GM21423 (cell line): ENCODE results near the gene AGRN.
A peak's percentile ranks its signal among the peaks of the same experiment; 100 is the strongest.
"Not testable (repeated sequence)": the region's sequence is repeated elsewhere in the genome, so short reads cannot be mapped to it uniquely, and the experiment has no call there.

Experiments used
- ATAC-seq: cut with Tn5 transposase; IDR thresholded peaks from one replicate; pipeline ENCODE4 v1.9.1; 2021; ENCODE audit warnings: mild to moderate bottlenecking, moderate library complexity; ENCODE audit not compliant: unreplicated experiment

Gene AGRN

GRCh38 chr1:1020000-1020404 is at the start of gene AGRN:
Gene AGRN, plus strand, starts transcription at chr1:1020120. Its CDS starts 53 bp downstream, at chr1:1020173.
- ATAC-seq = peak; percentile 26

DNA sequence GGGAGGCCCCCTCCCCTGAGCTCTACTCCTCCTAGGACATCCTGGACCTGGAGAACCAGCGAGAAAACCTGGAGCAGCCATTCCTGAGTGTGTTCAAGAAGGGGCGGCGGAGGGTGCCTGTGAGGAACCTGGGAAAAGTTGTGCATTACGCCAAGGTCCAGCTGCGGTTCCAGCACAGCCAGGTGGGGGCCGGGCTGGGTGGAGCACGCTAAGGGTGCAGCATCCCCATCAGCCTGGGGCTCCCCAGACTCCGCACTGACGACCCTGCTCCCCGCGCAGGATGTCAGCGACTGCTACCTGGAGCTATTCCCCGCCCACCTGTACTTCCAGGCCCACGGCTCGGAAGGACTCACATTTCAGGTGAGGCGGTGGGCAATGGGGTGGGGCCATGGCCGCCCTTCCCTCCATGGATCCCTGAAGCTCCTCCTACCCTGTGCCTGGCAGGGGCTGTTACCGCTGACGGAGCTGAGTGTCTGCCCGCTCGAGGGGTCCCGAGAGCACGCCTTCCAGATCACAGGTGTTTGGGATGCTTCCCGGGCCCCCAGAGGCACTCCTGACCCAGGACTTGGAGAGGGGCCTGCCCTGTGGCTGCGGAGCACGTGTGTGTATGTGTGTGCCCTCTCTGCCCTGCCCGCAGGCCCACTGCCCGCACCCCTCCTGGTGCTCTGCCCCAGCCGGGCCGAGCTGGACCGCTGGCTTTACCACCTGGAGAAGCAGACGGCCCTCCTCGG is 49.5 kb upstream of the AGRN start:
- ATAC-seq = no peak

- no peak for ATAC-seq
These were observed 48.8 kb upstream of the AGRN start for GRCh38 chr1:970973-971730.

DNA sequence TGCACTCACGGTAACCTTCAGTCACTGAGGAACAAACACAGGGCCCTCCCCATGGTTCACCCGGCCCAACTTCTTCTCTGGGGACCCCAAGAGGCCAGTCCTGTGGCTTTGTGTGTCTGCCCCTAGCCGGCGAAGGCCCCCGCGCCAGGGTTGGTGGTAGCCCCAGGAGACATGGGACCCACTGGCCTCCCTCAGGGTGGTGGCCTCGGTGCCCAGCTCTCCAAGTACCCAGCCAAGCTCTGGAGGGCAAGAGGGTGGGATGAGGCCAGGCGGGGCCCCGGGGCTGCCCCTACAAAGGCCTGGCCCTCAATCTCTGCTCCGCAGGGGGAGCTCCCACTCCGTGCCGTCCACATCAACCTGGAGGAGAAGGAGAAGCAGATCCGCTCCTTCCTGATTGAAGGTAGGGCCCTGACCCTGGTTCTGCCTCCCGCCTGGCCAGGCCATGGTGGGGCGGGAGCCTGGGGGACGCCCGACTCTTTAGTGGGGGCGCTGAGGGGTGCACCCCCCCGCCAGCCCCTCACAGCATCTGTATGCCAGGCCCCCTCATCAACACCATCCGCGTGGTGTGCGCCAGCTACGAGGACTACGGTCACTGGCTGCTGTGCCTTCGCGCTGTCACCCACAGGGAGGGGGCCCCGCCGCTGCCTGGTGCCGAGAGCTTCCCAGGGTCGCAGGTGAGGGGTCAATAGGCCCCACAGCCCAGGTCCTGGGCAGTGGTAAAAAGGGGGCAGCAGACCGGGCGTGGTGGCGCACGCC is 48.0 kb upstream of the AGRN start:
- ATAC-seq = no peak

DNA sequence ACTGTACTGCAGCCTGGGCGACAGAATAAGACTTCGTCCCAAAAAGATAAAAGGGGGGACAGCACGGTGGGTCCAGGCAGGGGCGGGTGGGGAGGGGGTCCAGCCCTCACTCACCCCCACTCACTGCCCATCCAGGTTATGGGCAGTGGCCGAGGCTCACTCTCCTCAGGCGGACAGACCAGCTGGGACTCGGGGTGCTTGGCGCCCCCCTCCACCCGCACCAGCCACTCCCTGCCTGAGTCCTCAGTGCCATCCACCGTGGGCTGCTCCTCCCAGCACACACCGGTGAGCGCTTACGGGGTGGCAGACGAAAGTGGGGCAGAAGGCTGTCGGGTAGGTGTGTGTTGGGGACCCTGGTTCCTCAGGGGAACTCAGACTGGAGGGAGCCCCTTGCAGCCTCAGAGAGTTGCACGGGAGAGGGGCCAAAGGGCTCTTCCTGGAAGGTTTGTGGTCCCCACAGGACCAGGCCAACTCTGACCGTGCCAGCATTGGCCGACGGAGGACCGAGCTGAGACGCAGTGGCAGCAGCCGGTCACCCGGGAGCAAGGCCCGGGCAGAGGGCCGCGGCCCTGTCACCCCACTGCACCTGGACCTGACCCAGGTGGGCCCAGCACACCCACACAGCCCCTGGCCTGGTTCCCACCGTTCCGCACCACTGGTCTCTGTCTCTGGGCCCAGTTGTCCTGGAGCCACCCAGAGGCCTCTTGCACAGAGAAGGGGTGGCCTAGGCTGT is 47.0 kb upstream of the AGRN start:
- no peak for ATAC-seq

DNA sequence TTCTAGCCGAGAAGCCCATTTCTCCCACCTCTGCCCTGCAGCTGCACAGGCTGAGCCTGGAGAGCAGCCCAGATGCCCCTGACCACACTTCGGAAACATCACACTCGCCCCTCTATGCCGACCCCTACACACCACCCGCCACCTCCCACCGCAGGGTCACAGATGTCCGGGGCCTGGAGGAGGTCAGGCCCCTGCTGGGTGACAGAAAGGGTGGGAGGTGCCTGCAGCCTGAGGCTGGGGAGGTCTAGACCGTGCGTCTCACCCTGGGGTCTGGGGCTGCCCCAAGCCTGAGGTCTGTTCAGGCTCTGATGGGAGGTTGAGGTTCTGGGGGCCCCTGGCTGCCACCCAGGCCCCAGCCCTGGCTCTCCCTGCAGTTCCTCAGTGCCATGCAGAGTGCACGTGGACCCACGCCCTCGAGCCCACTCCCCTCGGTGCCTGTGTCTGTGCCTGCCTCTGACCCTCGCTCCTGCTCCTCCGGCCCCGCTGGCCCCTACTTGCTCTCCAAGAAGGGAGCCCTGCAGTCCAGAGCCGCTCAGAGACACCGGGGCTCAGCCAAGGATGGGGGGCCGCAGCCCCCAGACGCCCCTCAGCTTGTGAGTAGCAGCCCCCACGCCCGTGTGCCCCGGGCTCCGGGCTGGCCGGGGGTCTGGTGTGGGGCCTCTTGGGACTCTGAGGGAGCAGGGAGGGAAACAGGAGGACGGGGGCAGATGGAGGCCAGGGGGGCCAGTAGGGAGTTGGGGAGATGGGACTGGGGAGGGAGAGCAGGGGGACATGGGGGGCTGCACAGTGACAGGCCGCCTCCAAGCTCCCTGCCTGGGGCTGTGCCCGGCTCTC is 46.2 kb upstream of the AGRN start:
- no peak for ATAC-seq

DNA sequence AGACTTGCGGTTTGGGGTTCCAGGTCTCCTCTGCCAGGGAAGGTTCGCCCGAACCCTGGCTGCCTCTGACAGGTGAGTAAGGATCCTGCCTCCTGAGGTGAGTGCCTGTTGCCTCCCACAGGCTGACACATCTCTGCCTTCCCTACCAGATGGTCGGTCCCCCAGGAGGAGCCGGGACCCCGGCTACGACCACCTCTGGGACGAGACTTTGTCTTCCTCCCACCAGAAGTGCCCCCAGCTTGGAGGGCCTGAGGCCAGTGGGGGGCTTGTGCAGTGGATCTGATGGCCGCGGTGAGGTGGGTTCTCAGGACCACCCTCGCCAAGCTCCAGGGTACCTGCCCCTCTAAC is 45.7 kb upstream of the AGRN start:
- ATAC-seq = no peak

- no peak for ATAC-seq
These were observed 45.1 kb upstream of the AGRN start for GRCh38 chr1:974687-975328.

DNA sequence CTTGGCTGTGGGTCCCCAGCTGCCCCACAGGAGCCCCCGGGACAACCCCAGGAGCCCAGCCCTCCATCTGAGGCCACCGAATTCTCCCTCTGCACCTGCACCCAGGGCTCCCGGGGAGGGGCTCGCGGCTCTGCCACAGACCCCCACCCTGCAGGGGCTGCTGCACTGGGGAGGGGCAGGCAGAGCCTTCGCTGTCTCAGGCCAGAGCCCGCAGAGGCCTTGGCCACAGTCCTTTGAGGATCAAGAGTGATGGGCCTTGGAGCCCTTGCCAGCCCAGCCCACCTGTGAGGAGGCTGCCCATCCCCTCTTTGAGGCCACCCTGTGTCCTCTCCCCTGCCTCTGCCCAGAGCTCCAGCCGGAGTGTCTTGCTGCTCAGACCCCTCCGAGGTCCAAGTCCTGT is 44.6 kb upstream of the AGRN start:
- no peak for ATAC-seq

- no peak for ATAC-seq
These were observed 43.8 kb upstream of the AGRN start for GRCh38 chr1:975896-976683.

- ATAC-seq = not testable (repeated sequence)
These were observed 43.1 kb upstream of the AGRN start for GRCh38 chr1:976791-977190.

DNA sequence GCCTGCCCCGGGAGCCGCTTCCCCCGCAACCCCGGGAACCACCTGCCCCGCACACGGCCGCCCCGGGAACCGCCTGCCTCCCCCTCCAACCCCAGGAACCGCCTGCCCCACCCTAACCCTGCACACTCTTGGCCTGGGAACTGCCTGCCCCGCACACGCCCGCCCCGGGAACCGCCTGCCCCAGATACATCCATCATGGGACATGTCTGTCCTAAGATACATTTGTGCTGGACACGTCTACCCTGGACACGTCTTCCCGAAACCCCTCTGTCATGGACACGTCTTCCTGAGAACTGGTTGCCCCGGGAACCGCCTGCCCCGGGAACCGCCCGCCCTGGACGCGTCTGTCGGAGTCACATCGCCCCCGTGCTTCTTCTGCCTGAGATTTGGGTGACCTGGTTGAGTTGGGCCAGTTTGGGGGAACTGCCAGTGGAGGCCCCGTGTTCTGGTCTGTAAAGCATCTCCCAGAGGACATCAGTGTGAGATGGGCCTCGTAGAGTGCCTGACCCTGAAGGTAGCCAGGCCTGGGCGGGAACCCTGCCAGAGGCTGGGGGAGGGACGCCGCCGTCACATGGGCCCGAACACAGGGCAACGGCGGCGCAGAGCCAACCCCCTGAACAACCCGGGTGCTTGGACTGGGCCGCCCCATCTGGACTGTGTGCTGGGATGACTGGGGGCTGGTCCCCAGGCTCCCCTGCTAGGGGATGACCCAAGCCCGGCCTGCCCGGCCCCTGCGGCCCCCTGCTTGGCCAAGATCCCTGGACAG is 41.7 kb upstream of the AGRN start:
- no peak for ATAC-seq

- ATAC-seq = no peak
These were observed 40.8 kb upstream of the AGRN start for GRCh38 chr1:978835-979743.

GRCh38 chr1:979744-980072 is 40.2 kb upstream of the AGRN start:
- ATAC-seq = no peak

DNA sequence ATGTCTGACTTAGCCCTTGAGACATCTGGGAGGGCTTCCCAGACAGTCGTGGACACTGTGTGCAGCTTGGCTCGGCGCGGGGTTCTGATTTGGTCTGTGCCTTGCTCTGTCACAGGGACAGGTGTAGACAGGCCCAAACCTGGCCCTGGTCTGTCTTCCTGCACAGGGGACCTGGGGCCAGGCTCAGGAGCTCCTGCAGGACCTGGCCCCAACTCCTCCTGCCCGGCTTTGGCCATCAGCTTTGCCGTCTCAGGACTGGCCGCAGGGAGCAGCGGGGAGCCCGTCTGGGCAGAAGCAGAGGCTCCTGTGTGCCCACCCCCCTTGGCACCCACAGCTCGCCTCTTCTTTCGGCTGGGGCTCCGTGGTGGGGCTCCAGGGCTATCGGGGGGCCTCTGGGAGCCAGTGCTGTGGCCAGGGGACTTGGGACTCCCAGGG is 39.8 kb upstream of the AGRN start:
- ATAC-seq = no peak

DNA sequence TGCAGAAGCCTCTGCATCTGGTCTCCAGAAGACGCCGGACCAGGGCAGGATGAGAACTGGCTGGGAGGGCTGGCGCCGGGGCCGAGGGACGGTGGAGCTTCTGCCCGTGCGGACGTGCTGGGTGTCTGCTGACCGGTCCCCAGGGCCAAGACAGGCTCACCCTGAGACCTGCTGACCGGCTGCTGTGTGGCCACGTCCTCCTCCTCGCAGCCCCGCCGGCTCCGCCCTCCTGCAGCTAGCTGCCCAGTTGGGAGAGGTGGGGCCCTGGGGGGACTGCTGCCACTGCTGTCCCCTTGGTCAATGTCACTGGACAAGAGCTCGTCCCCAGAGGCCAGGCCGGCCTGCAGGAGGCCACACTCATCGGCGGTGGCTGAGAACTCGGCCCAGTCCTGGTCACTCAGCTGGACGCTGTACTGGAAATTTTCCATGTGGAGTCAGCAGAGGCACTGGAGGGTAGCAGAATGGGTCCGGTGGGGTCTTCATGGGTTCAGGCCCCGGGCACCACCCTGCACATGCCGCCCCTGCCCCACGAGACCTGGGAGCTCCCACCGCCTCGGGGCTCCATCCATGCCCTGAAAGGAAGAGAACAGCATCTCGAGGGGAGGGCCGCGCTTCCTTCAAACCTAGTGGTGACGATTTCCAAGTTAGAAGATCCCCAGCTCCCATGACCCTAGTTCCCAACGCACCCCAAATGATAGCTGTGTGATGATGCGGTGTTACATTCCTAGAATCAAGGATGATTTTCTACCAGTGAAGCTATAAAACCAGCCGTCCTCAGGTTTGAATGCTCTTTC is 39.1 kb upstream of the AGRN start:
- ATAC-seq = no peak
